Gastroesophageal sphincter (tissue), 4 donors: Measurements from ENCODE around the gene PRDM16. TPM values are rescaled to one million over a fixed set of nuclear protein-coding genes. Genes with fewer than 3 reads are reported as not detected.

Experiments
- ATAC-seq: fragments of 150-250 bp; one replicate; pipeline ENCODE4 v1.9.1; 2016; ENCODE audit warnings: mild to moderate bottlenecking, moderate library complexity
- H3K27ac ChIP-seq, 4 donors: fragments of 200-600 bp; sonication (generic) in 3 of 4; 1 replicate in 3 of 4; 2 replicates in 1 of 4; pipeline ENCODE4 v1.5.1; 2016 to 2019
- H3K27me3 ChIP-seq: fragments of 200-600 bp; sonication (generic); one replicate; pipeline ENCODE4 v1.5.1; 2019
- H3K36me3 ChIP-seq, 2 donors: fragments of 200-600 bp; sonication (generic); one replicate each; pipeline ENCODE4 v1.5.1; 2019; ENCODE audit warnings: control low read depth in 1 of 2
- H3K4me1 ChIP-seq, 3 donors: fragments of 200-600 bp; sonication (generic); 1 replicate in 2 of 3; 2 replicates in 1 of 3; pipeline ENCODE4 v1.5.1; 2016 to 2019; ENCODE audit warnings: control low read depth in 2 of 3
- H3K4me3 ChIP-seq, 2 donors: fragments of 200-600 bp; sonication (generic); one replicate each; pipeline ENCODE4 v1.5.1; 2019; ENCODE audit warnings: mild to moderate bottlenecking in 1 of 2, moderate library complexity in 1 of 2
- H3K9me3 ChIP-seq, 3 donors: fragments of 200-600 bp; sonication (generic); one replicate each; pipeline ENCODE4 v1.5.1; 2017 to 2019; ENCODE audit warnings: control low read depth in 2 of 3
- CTCF ChIP-seq, 4 experiments: fragments of 200-600 bp in 2 of 4; fragments of 450-650 bp in 2 of 4; sonication (generic) in 1 of 4; IDR thresholded peaks; one replicate each; pipeline ENCODE4 v1.5.1; 2017 to 2019; ENCODE audit warnings: antibody characterized with exemption in 4 of 4, mild to moderate bottlenecking in 2 of 4, moderate library complexity in 2 of 4
- EP300 ChIP-seq: sonication (generic); formaldehyde crosslinking; IDR thresholded peaks from one replicate; pipeline ENCODE4 v1.6.1; 2017; ENCODE audit warnings: antibody characterized with exemption, mild to moderate bottlenecking
- POLR2A ChIP-seq, 2 donors: fragments of 450-650 bp; IDR thresholded peaks; one replicate each; pipeline ENCODE4 v1.6.1; 2017; ENCODE audit warnings: antibody characterized with exemption in 2 of 2, mild to moderate bottlenecking in 2 of 2, moderate library complexity in 1 of 2
- POLR2AphosphoS5 ChIP-seq: sonication (generic); formaldehyde crosslinking; IDR thresholded peaks from one replicate; pipeline ENCODE4 v1.6.1; 2017; ENCODE audit warnings: antibody characterized with exemption
- WGBS, 2 donors: methylation state at CpG; one replicate each; pipeline ENCODE4 v1.1.5; 2018; ENCODE audit warnings: low coverage in 1 of 2; 5-methylcytosine and 5-hydroxymethylcytosine counted together
- total RNA-seq, 4 donors: library from RNA; depleted of rRNA; stranded (reverse); fragments of >200 nt; gene quantifications; one replicate each; pipeline ENCODE4 v1.1.0, GENCODE V29; 2016

The PRDM16 gene
- total RNA-seq, 4 donors from 2014 or later: 1.1 to 3.4 (median 1.6) TPM

- H3K4me3 ChIP-seq: no peak overlapping the region
- ATAC-seq: no peak
- peaks cover 44% of the 10 kb centered on the region for H3K27me3 ChIP-seq
- no peaks in the 10 kb centered on the region for H3K36me3 ChIP-seq
- H3K27ac ChIP-seq: no peak overlapping the region
- H3K4me1 ChIP-seq: peaks cover 0 to 9% (median 0%) of the 10 kb centered on the region in 3 donors
- WGBS, 2 donors: 79 to 100% methylated on average over 2 to 5 of the region's 6 CpGs
- no peaks in the 10 kb centered on the region for H3K9me3 ChIP-seq
- TF ChIP-seq POLR2A (IDR thresholded peaks at IDR 0.05) (no peak), EP300 (no peak), CTCF (IDR thresholded peaks at IDR 0.05) (no peak), POLR2AphosphoS5 (no peak)
Measured at GRCh38 chr1:3336641-3337630, 267.9 kb downstream of the PRDM16 start.

GRCh38 chr1:3337798-3338724, 269.1 kb downstream of the PRDM16 start:
- WGBS, 2 donors: 87 to 97% methylated on average over 5 to 6 of the region's 18 CpGs
- ATAC-seq: no peak
- peaks cover 44% of the 10 kb centered on the region for H3K27me3 ChIP-seq
- no peak overlapping the region for H3K27ac ChIP-seq
- no peaks in the 10 kb centered on the region for H3K36me3 ChIP-seq
- H3K4me3 ChIP-seq: no peak overlapping the region
- peaks cover 0 to 9% (median 0%) of the 10 kb centered on the region in 3 donors for H3K4me1 ChIP-seq
- TF ChIP-seq CTCF (IDR thresholded peaks at IDR 0.05) (no peak), POLR2AphosphoS5 (no peak), POLR2A (IDR thresholded peaks at IDR 0.05) (no peak), EP300 (no peak)
- peaks cover 0 to 8% (median 0%) of the 10 kb centered on the region in 3 donors for H3K9me3 ChIP-seq

GRCh38 chr1:3338725-3339070, 269.7 kb downstream of the PRDM16 start:
- WGBS, 2 donors: no CpG with 5 or more reads among the region's 4 CpGs
- Histone ChIP-seq H3K4me1 (peaks cover 0 to 9% (median 0%) of the 10 kb centered on the region in 3 donors), H3K27me3 (peaks cover 44% of the 10 kb centered on the region), H3K9me3 (peaks cover 0 to 15% (median 0%) of the 10 kb centered on the region in 3 donors), H3K36me3 (no peaks in the 10 kb centered on the region), H3K4me3 (no peak overlapping the region), H3K27ac (no peak overlapping the region)
- ATAC-seq: no peak
- no peak for TF ChIP-seq POLR2A (IDR thresholded peaks at IDR 0.05)
- no peak for TF ChIP-seq EP300
- TF ChIP-seq POLR2AphosphoS5: no peak
- TF ChIP-seq CTCF (IDR thresholded peaks at IDR 0.05): no peak

- no peak for TF ChIP-seq POLR2AphosphoS5
- no peak for TF ChIP-seq CTCF (IDR thresholded peaks at IDR 0.05)
- no peak for TF ChIP-seq EP300
- TF ChIP-seq POLR2A (IDR thresholded peaks at IDR 0.05): no peak
- ATAC-seq: no peak
- peaks cover 33% of the 10 kb centered on the region for H3K27me3 ChIP-seq
- no peak overlapping the region for H3K27ac ChIP-seq
- no peak overlapping the region for H3K4me3 ChIP-seq
- peaks cover 0 to 26% (median 0%) of the 10 kb centered on the region in 3 donors for H3K9me3 ChIP-seq
- WGBS, 2 donors: no CpG with 5 or more reads among the region's 12 CpGs
- H3K4me1 ChIP-seq: peaks cover 0 to under 1% (median 0%) of the 10 kb centered on the region in 3 donors
- H3K36me3 ChIP-seq: no peaks in the 10 kb centered on the region
Measured at GRCh38 chr1:3339856-3340255, 270.9 kb downstream of the PRDM16 start.
